ENCODE results near the gene MACF1. TPM values are rescaled to one million over a fixed set of nuclear protein-coding genes. Genes with fewer than 3 reads are reported as not detected.

Gene MACF1
- total and polyA plus RNA-seq, 2 of the 13 experiments (the other 11 are each of a cell fraction or from before 2014, with no cell fraction given) = 36.7 to 65.4 TPM

DNA sequence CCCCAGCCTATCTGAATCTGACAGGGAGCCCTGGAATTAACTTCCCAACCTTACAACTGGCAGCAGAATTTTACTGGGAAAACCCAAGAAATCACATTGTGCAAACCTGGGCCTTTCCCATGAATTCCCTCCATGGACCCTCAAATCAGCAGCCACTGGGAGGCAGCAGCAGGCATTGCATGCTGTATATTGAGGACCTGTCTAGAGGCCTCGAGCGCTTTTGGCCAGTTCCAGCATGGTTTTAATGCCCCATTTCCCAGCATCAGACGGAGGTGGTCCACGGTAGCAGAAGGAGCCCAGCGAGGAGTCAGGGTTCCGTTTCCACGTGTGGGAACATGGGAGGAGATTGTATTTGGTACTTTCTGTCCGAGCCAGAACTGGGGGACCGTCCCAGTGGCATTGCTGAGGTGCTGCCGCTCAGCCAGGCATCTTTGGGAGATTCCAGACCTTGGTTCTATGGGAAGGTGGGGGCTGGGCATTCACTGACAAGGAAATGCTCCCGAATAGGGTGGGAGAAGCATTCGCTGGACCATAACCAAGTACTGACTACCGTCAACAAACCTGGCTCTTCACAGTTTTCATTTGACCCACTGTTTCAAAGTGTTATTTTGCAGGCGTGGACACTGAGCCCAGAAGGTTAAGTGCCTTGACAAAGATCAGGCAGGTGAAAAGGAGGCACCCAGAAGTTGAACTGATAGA is 302.9 kb downstream of the MACF1 start:
- DNase-seq (ENCODE audit: low spot score) = peak; percentile 25
- no peak overlapping the region for H3K4me3 ChIP-seq (replicated peaks in 1 of 3; ENCODE audit: insufficient read depth in 1 of 3, low read depth in 2 of 3, low read length in 3 of 3)
- no peak overlapping the region; the same call in 1 of the 2 replicates for H3K4me2 ChIP-seq (ENCODE audit: low read depth, low read length)
- FAIRE-seq = peak; percentile 37
- H3K79me2 ChIP-seq (ENCODE audit: insufficient read depth, low read length) = no peaks in the 10 kb centered on the region
- no TSS peak for BruUV-seq (replicated peaks)
- ChIA-PET CTCF (ENCODE audit: low intra/inter-chr PET ratio, low total read pairs) (interaction anchor here (1.4 kb wide), 1 partner anchor 32 kb away, joined by 8 read pairs; no protein-coding TSS in a partner anchor), POLR2A (no interaction called here)
- intact Hi-C loops (cut with micrococcal nuclease; ENCODE audit: unreplicated experiment) = no loop called here
- in situ Hi-C loops (cut with HindIII; ENCODE audit: extremely low pct_ligation_motif_present, low pct_unique_long_range_greater_than_20kb) = no loop called here
- no peaks in the 10 kb centered on the region for H3K9me3 ChIP-seq (ENCODE audit: low read length)
- H3K27ac ChIP-seq (ENCODE audit: extremely low read length, insufficient read depth, low read length) = no peak overlapping the region
- peaks cover 72% of the 10 kb centered on the region for H3K4me1 ChIP-seq (ENCODE audit: insufficient read depth, low read length)
- no peak overlapping the region for H2AFZ ChIP-seq (ENCODE audit: low read length)
- H4K20me1 ChIP-seq (ENCODE audit: insufficient read depth, low read length) = no peaks in the 10 kb centered on the region
- H3K27me3 ChIP-seq (ENCODE audit: control insufficient read depth in 1 of 2, insufficient read depth in 2 of 2, low read length in 2 of 2) = no peaks in the 10 kb centered on the region; a peak in 1 of 5 replicates
- WGBS (ENCODE audit: low lambda C conversion rate) = 65% methylated on average over 13 of the region's 14 CpGs
- H3K9ac ChIP-seq (ENCODE audit: insufficient read depth, low read depth, low read length) = no peak overlapping the region
- peak; percentile 65 for ATAC-seq
- no peaks in the 10 kb centered on the region for H3K36me3 ChIP-seq (replicated peaks in 1 of 2; ENCODE audit: control insufficient read depth in 1 of 2, insufficient read depth in 2 of 2, low read length in 2 of 2)
- TF ChIP-seq, protein P1, sequence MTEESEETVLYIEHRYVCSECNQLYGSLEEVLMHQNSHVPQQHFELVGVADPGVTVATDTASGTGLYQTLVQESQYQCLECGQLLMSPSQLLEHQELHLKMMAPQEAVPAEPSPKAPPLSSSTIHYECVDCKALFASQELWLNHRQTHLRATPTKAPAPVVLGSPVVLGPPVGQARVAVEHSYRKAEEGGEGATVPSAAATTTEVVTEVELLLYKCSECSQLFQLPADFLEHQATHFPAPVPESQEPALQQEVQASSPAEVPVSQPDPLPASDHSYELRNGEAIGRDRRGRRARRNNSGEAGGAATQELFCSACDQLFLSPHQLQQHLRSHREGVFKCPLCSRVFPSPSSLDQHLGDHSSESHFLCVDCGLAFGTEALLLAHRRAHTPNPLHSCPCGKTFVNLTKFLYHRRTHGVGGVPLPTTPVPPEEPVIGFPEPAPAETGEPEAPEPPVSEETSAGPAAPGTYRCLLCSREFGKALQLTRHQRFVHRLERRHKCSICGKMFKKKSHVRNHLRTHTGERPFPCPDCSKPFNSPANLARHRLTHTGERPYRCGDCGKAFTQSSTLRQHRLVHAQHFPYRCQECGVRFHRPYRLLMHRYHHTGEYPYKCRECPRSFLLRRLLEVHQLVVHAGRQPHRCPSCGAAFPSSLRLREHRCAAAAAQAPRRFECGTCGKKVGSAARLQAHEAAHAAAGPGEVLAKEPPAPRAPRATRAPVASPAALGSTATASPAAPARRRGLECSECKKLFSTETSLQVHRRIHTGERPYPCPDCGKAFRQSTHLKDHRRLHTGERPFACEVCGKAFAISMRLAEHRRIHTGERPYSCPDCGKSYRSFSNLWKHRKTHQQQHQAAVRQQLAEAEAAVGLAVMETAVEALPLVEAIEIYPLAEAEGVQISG (CRISPR knock-in tag; IDR thresholded peaks at IDR 0.05) = 0 out of 2 replicates have a peak, but pooled peaks have one; percentile 21
- TF ChIP-seq CEBPG (CRISPR knock-in tag; IDR thresholded peaks at IDR 0.05) (peak; percentile 13; the same call in 1 of the 2 replicates), ZNF501 (CRISPR knock-in tag; IDR thresholded peaks at IDR 0.05) (0 out of 2 replicates have a peak, but pooled peaks have one; percentile 23), NFKB2 (CRISPR knock-in tag; IDR thresholded peaks at IDR 0.05; ENCODE audit: borderline replicate concordance) (no peak), PLRG1 (conservative IDR thresholded peaks at IDR 0.05) (no peak), ZNF460 (CRISPR knock-in tag; IDR thresholded peaks at IDR 0.05; ENCODE audit: borderline replicate concordance) (no peak), STAG1 (CRISPR knock-in tag; IDR thresholded peaks at IDR 0.05) (peak; percentile 53), XRCC5 (optimal IDR thresholded peaks at IDR 0.05; ENCODE audit: low read length) (peak; percentile 60), SMC3 (IDR thresholded peaks at IDR 0.05; ENCODE audit: low read length) (peak; percentile 50; the same call in 1 of the 2 replicates), FOXA3 (CRISPR knock-in tag; IDR thresholded peaks at IDR 0.05) (no peak), RBM22 (optimal IDR thresholded peaks at IDR 0.05; ENCODE audit: low read length) (no peak), FOXC1 (CRISPR knock-in tag; IDR thresholded peaks at IDR 0.05; ENCODE audit: borderline replicate concordance) (peak; percentile 58; the same call in 1 of the 2 replicates), PAX8 (CRISPR knock-in tag; IDR thresholded peaks at IDR 0.05; ENCODE audit: borderline replicate concordance) (no peak), RAD21 (CRISPR knock-in tag; IDR thresholded peaks at IDR 0.05) (peak; percentile 17; the same call in 1 of the 2 replicates)
- TF ChIP-seq, protein P2, sequence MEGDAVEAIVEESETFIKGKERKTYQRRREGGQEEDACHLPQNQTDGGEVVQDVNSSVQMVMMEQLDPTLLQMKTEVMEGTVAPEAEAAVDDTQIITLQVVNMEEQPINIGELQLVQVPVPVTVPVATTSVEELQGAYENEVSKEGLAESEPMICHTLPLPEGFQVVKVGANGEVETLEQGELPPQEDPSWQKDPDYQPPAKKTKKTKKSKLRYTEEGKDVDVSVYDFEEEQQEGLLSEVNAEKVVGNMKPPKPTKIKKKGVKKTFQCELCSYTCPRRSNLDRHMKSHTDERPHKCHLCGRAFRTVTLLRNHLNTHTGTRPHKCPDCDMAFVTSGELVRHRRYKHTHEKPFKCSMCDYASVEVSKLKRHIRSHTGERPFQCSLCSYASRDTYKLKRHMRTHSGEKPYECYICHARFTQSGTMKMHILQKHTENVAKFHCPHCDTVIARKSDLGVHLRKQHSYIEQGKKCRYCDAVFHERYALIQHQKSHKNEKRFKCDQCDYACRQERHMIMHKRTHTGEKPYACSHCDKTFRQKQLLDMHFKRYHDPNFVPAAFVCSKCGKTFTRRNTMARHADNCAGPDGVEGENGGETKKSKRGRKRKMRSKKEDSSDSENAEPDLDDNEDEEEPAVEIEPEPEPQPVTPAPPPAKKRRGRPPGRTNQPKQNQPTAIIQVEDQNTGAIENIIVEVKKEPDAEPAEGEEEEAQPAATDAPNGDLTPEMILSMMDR (CRISPR knock-in tag; IDR thresholded peaks at IDR 0.05) = peak; percentile 68
- TF ChIP-seq, protein P3, sequence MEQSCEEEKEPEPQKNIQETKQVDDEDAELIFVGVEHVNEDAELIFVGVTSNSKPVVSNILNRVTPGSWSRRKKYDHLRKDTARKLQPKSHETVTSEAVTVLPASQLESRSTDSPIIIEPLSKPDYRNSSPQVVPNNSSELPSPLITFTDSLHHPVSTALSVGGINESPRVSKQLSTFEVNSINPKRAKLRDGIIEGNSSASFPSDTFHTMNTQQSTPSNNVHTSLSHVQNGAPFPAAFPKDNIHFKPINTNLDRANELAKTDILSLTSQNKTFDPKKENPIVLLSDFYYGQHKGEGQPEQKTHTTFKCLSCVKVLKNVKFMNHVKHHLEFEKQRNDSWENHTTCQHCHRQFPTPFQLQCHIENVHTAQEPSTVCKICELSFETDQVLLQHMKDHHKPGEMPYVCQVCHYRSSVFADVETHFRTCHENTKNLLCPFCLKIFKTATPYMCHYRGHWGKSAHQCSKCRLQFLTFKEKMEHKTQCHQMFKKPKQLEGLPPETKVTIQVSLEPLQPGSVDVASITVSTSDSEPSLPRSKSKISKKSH (CRISPR knock-in tag; IDR thresholded peaks at IDR 0.05; ENCODE audit: borderline replicate concordance) = no peak

Measured in HepG2 (cell line).